ENCODE measurements around the gene TRPT1.

TRPT1 gene

GRCh38 chr11:64204464-64204989, 21.5 kb downstream of the TRPT1 start:
- Histone ChIP-seq H3K9me3 (ENCODE audit: control insufficient read depth, insufficient read depth, low read length) (no peaks in the 10 kb centered on the region), H3K4me2 (ENCODE audit: low read length) (peak overlapping the region; percentile 77), H3K4me1 (ENCODE audit: control insufficient read depth, low read length) (peaks cover 68% of the 10 kb centered on the region), H4K20me1 (ENCODE audit: control insufficient read depth, insufficient read depth, low read depth, low read length) (no peaks in the 10 kb centered on the region; the same call in 1 of the 2 replicates), H3F3A (ENCODE audit: control insufficient read depth, insufficient read depth) (peaks cover 34% of the 10 kb centered on the region), H3K4me3 (ENCODE audit: low read length) (no peak overlapping the region), H3K9me2 (replicated peaks; ENCODE audit: control insufficient read depth, low read length) (no peaks in the 10 kb centered on the region), H3K36me3 (ENCODE audit: control insufficient read depth, low read length) (peaks cover 87% of the 10 kb centered on the region), H3K27ac (ENCODE audit: low read depth, low read length) (peak overlapping the region; percentile 95), H3K79me2 (ENCODE audit: control insufficient read depth, low read length) (peaks cover 30% of the 10 kb centered on the region), H3K27me3 (ENCODE audit: control insufficient read depth, low read length) (no peaks in the 10 kb centered on the region)
- peak; percentile 83 for TF ChIP-seq CTCF (IDR thresholded peaks at IDR 0.05; ENCODE audit: low read depth, low read length, poor library complexity, severe bottlenecking)
- TF ChIP-seq EZH2phosphoT487 (IDR thresholded peaks at IDR 0.05; ENCODE audit: borderline replicate concordance, low read length): no peak

GRCh38 chr11:64204080-64204440, 21.9 kb downstream of the TRPT1 start:
- Histone ChIP-seq H3K9me3 (ENCODE audit: control insufficient read depth, insufficient read depth, low read length) (no peaks in the 10 kb centered on the region), H3K4me2 (ENCODE audit: low read length) (peak overlapping the region; percentile 77), H3K36me3 (ENCODE audit: control insufficient read depth, low read length) (peaks cover 82% of the 10 kb centered on the region), H3K4me3 (ENCODE audit: low read length) (no peak overlapping the region), H4K20me1 (ENCODE audit: control insufficient read depth, insufficient read depth, low read depth, low read length) (no peaks in the 10 kb centered on the region; the same call in 1 of the 2 replicates), H3K27ac (ENCODE audit: low read depth, low read length) (peak overlapping the region; percentile 95), H3K27me3 (ENCODE audit: control insufficient read depth, low read length) (no peaks in the 10 kb centered on the region), H3K4me1 (ENCODE audit: control insufficient read depth, low read length) (peaks cover 64% of the 10 kb centered on the region), H3K79me2 (ENCODE audit: control insufficient read depth, low read length) (peaks cover 26% of the 10 kb centered on the region), H3K9me2 (replicated peaks; ENCODE audit: control insufficient read depth, low read length) (no peaks in the 10 kb centered on the region), H3F3A (ENCODE audit: control insufficient read depth, insufficient read depth) (peaks cover 34% of the 10 kb centered on the region)
- TF ChIP-seq EZH2phosphoT487 (IDR thresholded peaks at IDR 0.05; ENCODE audit: borderline replicate concordance, low read length) (no peak), CTCF (IDR thresholded peaks at IDR 0.05; ENCODE audit: low read depth, low read length, poor library complexity, severe bottlenecking) (no peak)

GRCh38 chr11:64203421-64204079, 22.4 kb downstream of the TRPT1 start:
- Histone ChIP-seq H3K4me3 (ENCODE audit: low read length) (no peak overlapping the region), H3K27ac (ENCODE audit: low read depth, low read length) (peak overlapping the region; percentile 95; the same call in 1 of the 2 replicates), H3K27me3 (ENCODE audit: control insufficient read depth, low read length) (no peaks in the 10 kb centered on the region)

More at GRCh38 chr11:64203421-64204079, 22.4 kb downstream of the TRPT1 start:
- H3K9me2 ChIP-seq (replicated peaks; ENCODE audit: control insufficient read depth, low read length): no peaks in the 10 kb centered on the region
- no peaks in the 10 kb centered on the region for H3K9me3 ChIP-seq (ENCODE audit: control insufficient read depth, insufficient read depth, low read length)
- no peak overlapping the region for H3K4me2 ChIP-seq (ENCODE audit: low read length)
- peaks cover 34% of the 10 kb centered on the region for H3F3A ChIP-seq (ENCODE audit: control insufficient read depth, insufficient read depth)
- peaks cover 59% of the 10 kb centered on the region for H3K4me1 ChIP-seq (ENCODE audit: control insufficient read depth, low read length)
- TF ChIP-seq CTCF (IDR thresholded peaks at IDR 0.05; ENCODE audit: low read depth, low read length, poor library complexity, severe bottlenecking) (no peak), EZH2phosphoT487 (IDR thresholded peaks at IDR 0.05; ENCODE audit: borderline replicate concordance, low read length) (no peak)
- H3K79me2 ChIP-seq (ENCODE audit: control insufficient read depth, low read length): peaks cover 21% of the 10 kb centered on the region
- H3K36me3 ChIP-seq (ENCODE audit: control insufficient read depth, low read length): peaks cover 82% of the 10 kb centered on the region
- no peaks in the 10 kb centered on the region; the same call in 1 of the 2 replicates for H4K20me1 ChIP-seq (ENCODE audit: control insufficient read depth, insufficient read depth, low read depth, low read length)
